NB4 (cell line): ENCODE results near the gene PTPRG.

Experiments
- DNase-seq: peaks from one replicate; pipeline ENCODE4 v3.0.0; 2010; ENCODE audit warnings: low read depth
- H3K4me3 ChIP-seq: one replicate; pipeline ENCODE4 v1.5.1; 2011; ENCODE audit warnings: mild to moderate bottlenecking, low read depth, low read length, moderate library complexity
- CTCF ChIP-seq: IDR thresholded peaks from one replicate; pipeline ENCODE4 v1.5.1; 2012; ENCODE audit warnings: low read depth, low read length
- MAX ChIP-seq: IDR thresholded peaks from 2 replicates; pipeline ENCODE4 v1.6.1; 2011; ENCODE audit warnings: low read depth, low read length
- MYC ChIP-seq: IDR thresholded peaks from 2 replicates; pipeline ENCODE4 v1.6.1; 2011; ENCODE audit warnings: low read depth, low read length
- POLR2A ChIP-seq: IDR thresholded peaks from 2 replicates; pipeline ENCODE4 v1.6.1; 2011; ENCODE audit warnings: mild to moderate bottlenecking; ENCODE audit not compliant: insufficient read length; ENCODE audit errors: extremely low read depth

The PTPRG gene

GRCh38 chr3:61869371-61869770 lies 308.0 kb downstream of the PTPRG start:
- H3K4me3 ChIP-seq, result no peak overlapping the region
- no peak for DNase-seq
- TF ChIP-seq CTCF (no peak), POLR2A (no peak), MYC (no peak), MAX (no peak)

GRCh38 chr3:61871644-61872043 lies 310.3 kb downstream of the PTPRG start:
- DNase-seq, result no peak
- no peak overlapping the region for H3K4me3 ChIP-seq
- no peak for TF ChIP-seq POLR2A
- TF ChIP-seq CTCF, result no peak
- TF ChIP-seq MAX, result no peak
- no peak for TF ChIP-seq MYC

GRCh38 chr3:61872077-61872706 lies 310.8 kb downstream of the PTPRG start:
- DNase-seq, result no peak
- TF ChIP-seq CTCF (no peak), POLR2A (no peak), MYC (no peak), MAX (no peak)

GRCh38 chr3:61875046-61875844 lies 313.9 kb downstream of the PTPRG start:
- no peak for DNase-seq
- TF ChIP-seq CTCF (no peak), POLR2A (no peak), MAX (no peak), MYC (no peak)

More at GRCh38 chr3:61872077-61872706, 310.8 kb downstream of the PTPRG start:
- H3K4me3 ChIP-seq, result no peak overlapping the region

GRCh38 chr3:61875976-61876671 lies 314.8 kb downstream of the PTPRG start:
- H3K4me3 ChIP-seq, result no peak overlapping the region
- DNase-seq, result no peak
- no peak for TF ChIP-seq CTCF
- no peak for TF ChIP-seq MYC
- no peak for TF ChIP-seq POLR2A
- no peak for TF ChIP-seq MAX

More at GRCh38 chr3:61875046-61875844, 313.9 kb downstream of the PTPRG start:
- no peak overlapping the region for H3K4me3 ChIP-seq
